Measurements from ENCODE around the gene TSPAN18.

DNA sequence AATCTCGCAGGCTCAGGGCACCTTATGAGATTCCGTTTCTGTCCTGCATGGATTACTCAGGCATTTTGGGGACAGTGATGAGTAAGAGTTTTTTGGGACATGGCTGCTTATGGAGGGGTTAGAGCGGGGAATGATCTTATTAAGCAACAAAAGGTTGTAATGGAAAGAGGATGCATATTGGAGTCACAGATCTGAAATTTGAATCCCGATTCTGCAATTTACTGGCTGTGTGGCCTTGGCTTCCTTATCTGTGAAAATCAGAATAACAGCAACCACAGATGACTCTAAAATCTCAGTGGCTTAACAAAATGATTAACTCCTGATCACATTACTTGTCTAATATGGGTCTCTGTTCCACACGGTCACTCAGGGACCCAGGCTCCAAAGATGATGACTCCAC lies 5.8 kb downstream of the TSPAN18 start:
- TF ChIP-seq, protein P1, sequence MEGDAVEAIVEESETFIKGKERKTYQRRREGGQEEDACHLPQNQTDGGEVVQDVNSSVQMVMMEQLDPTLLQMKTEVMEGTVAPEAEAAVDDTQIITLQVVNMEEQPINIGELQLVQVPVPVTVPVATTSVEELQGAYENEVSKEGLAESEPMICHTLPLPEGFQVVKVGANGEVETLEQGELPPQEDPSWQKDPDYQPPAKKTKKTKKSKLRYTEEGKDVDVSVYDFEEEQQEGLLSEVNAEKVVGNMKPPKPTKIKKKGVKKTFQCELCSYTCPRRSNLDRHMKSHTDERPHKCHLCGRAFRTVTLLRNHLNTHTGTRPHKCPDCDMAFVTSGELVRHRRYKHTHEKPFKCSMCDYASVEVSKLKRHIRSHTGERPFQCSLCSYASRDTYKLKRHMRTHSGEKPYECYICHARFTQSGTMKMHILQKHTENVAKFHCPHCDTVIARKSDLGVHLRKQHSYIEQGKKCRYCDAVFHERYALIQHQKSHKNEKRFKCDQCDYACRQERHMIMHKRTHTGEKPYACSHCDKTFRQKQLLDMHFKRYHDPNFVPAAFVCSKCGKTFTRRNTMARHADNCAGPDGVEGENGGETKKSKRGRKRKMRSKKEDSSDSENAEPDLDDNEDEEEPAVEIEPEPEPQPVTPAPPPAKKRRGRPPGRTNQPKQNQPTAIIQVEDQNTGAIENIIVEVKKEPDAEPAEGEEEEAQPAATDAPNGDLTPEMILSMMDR (IDR thresholded peaks at IDR 0.05; ENCODE audit: low read depth, low read length), result no peak
- no peak for TF ChIP-seq EZH2phosphoT487 (IDR thresholded peaks at IDR 0.05; ENCODE audit: low read depth)

Data from OCI-LY3 (cell line).